ENCODE data around the gene ZFP92.

- TF ChIP-seq CTCF (IDR thresholded peaks at IDR 0.05) (no peak), POLR2A (IDR thresholded peaks at IDR 0.05) (no peak)
Observed at GRCh38 chrX:153446950-153447580, 35.8 kb downstream of the ZFP92 start.
